Gastrocnemius medialis (tissue), 4 donors: Measurements from ENCODE around the gene RARA. TPM values are rescaled to one million over a fixed set of nuclear protein-coding genes. Genes with fewer than 3 reads are reported as not detected.

Experiments
- ATAC-seq, 2 donors: fragments of 150-250 bp; one replicate each; pipeline ENCODE4 v1.9.1; 2016
- DNase-seq, 2 donors: peaks; one replicate each; pipeline ENCODE4 v3.0.0-alpha.2; 2019
- H3K27ac ChIP-seq, 4 donors: fragments of 200-600 bp; sonication (generic); 1 replicate in 1 of 4; 2 replicates in 3 of 4; pipeline ENCODE4 v1.5.1; 2016 to 2018; ENCODE audit warnings: mild to moderate bottlenecking in 2 of 4, moderate library complexity in 1 of 4
- H3K27me3 ChIP-seq, 3 donors: fragments of 200-600 bp; sonication (generic) in 2 of 3; 1 replicate in 1 of 3; 2 replicates in 2 of 3; pipeline versions ENCODE4 v1.5.1 to v1.6.0; 2016 to 2019; ENCODE audit warnings: mild to moderate bottlenecking in 1 of 3, moderate library complexity in 1 of 3
- H3K36me3 ChIP-seq, 2 donors: fragments of 200-600 bp; sonication (generic) in 1 of 2; one replicate each; pipeline ENCODE4 v1.5.1; 2017 to 2018
- H3K4me1 ChIP-seq, 2 donors: fragments of 200-600 bp; sonication (generic) in 1 of 2; one replicate each; pipeline ENCODE4 v1.5.1; 2016 to 2017; ENCODE audit warnings: mild to moderate bottlenecking in 2 of 2
- H3K4me3 ChIP-seq, 4 donors: fragments of 200-600 bp; sonication (generic) in 3 of 4; 1 replicate in 1 of 4; 2 replicates in 3 of 4; pipeline ENCODE4 v1.5.1; 2016 to 2019; ENCODE audit warnings: mild to moderate bottlenecking in 2 of 4
- H3K9me3 ChIP-seq, 3 donors: fragments of 200-600 bp; sonication (generic) in 2 of 3; 1 replicate in 1 of 3; 2 replicates in 2 of 3; pipeline ENCODE4 v1.5.1; 2016 to 2019
- POLR2A ChIP-seq, 2 donors: fragments of 450-650 bp; IDR thresholded peaks; one replicate each; pipeline ENCODE4 v1.6.1; 2017; ENCODE audit warnings: antibody characterized with exemption in 2 of 2, mild to moderate bottlenecking in 2 of 2, moderate library complexity in 2 of 2
- in situ Hi-C, 4 donors: fragments of 200-750 bp; cut with MboI; loops; one replicate each; pipeline versions ENCODE4 v1.15.0 to v1.8.0; 2017; ENCODE audit warnings: low sequenced_read_pairs in 4 of 4
- intact Hi-C: fragments of 100-400 bp; cut with DNase I; formaldehyde crosslinking; loops from one replicate; pipeline ENCODE4 v1.15.1; 2023; ENCODE audit warnings: low total_unique reads
- total RNA-seq, 4 donors: library from RNA; depleted of rRNA; stranded (reverse); fragments of >200 nt; gene quantifications; one replicate each; pipeline versions ENCODE4 v1.1.0 to v1.2.3, GENCODE V29; 2016
- TF ChIP-seq, protein P1 (sequence below), 5 experiments: fragments of 450-650 bp in 3 of 5; fragments of 200-600 bp in 2 of 5; sonication (generic) in 2 of 5; IDR thresholded peaks in 4 of 5; conservative IDR thresholded peaks in 1 of 5; 1 replicate in 4 of 5; 2 replicates in 1 of 5; pipeline ENCODE4 v1.5.1; 2016 to 2019; ENCODE audit warnings: antibody characterized with exemption in 5 of 5, mild to moderate bottlenecking in 3 of 5, moderate library complexity in 3 of 5

RARA gene
- total RNA-seq, 4 donors from 2014 or later: 20.3 to 67.0 (median 48.4) TPM

DNA sequence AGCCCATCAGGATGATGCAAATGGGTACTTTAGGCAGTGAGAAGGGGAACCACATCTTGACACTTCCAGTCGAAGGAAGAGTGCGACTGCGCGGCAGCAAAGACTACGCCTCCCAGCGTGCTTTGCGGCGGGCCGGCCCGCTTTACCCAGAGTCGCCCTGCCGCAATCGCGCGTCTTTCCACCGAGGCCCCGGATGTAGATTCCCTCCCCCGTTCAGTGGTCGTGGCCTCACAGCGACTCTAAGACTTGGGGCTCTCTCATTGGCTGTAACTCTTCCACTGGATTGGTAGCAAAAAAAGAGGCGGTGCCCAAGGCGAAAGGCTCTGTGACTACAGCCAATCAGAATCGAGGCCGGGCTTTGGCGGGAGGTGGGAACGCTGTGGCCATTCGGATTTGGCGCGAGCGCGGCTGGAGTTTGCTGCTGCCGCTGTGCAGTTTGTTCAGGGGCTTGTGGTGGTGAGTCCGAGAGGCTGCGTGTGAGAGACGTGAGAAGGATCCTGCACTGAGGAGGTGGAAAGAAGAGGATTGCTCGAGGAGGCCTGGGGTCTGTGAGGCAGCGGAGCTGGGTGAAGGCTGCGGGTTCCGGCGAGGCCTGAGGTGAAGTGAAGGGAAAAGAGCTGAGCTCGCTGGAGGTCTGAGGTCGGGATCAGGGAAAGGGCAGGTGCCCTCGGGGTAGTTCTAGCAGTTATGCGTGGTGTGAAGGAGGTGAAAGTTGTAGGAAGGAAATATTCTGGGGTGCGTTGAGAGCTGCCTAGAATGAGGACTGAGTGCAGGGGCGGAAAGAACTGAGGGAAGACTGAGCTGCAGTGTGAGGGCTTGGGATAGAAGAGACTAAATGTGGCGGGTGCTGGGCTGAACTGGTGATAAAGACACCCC is 21.2 kb upstream of the RARA start, which contains the start of gene CDC6:
CDC6 (plus strand) TSS at position 386 of the 876 bp plus-strand sequence. CDS start 1,542 bp downstream, outside the sequence.
- in situ Hi-C loops: loop anchor here in 2 of 4 donors (5.0 to 10.0 kb wide), 2 partner anchors 83 to 85 kb away; no protein-coding TSS in a partner anchor

DNA sequence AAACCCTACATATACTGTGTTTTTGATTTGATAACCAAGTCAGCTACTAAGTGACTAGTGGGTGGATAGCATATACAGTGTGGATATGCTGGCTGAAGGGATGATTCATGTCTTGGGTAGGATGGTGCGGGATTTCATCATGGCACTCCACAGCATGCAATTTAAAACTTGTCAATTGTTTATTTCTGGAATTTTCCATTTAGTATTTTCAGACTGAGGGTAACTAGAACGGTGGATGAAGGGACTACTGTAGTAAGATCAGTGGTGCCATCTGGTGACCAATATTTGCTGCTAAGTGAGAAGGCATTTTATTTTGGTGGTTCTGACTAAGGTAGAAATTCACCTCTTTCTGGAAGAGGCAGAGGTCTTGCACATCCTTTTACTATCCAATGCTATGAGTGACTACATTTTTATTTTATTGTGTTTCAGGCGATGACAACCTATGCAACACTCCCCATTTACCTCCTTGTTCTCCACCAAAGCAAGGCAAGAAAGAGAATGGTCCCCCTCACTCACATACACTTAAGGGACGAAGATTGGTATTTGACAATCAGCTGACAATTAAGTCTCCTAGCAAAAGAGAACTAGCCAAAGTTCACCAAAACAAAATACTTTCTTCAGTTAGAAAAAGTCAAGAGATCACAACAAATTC is 18.2 kb upstream of the RARA start:
- ATAC-seq (peak; percentile 28 to 39), DNase-seq (no peak)
- H3K27me3 ChIP-seq: no peaks in the 10 kb centered on the region
- H3K9me3 ChIP-seq: no peaks in the 10 kb centered on the region
- in situ Hi-C loops (loop anchor here in 2 of 4 donors (5.0 to 10.0 kb wide), 2 partner anchors 86 to 88 kb away; no protein-coding TSS in a partner anchor), intact Hi-C loops (loop anchor here (1.0 to 10.0 kb wide), 2 partner anchors 88 to 264 kb away; no protein-coding TSS in a partner anchor)
- H3K4me3 ChIP-seq: no peak overlapping the region
- peak overlapping the region in 1 of 4 donors; percentile 10 for H3K27ac ChIP-seq
- no peaks in the 10 kb centered on the region for H3K36me3 ChIP-seq
- peaks cover 19 to 22% of the 10 kb centered on the region in 2 donors for H3K4me1 ChIP-seq
- no peak for TF ChIP-seq POLR2A (IDR thresholded peaks at IDR 0.05)
- TF ChIP-seq, protein P1, sequence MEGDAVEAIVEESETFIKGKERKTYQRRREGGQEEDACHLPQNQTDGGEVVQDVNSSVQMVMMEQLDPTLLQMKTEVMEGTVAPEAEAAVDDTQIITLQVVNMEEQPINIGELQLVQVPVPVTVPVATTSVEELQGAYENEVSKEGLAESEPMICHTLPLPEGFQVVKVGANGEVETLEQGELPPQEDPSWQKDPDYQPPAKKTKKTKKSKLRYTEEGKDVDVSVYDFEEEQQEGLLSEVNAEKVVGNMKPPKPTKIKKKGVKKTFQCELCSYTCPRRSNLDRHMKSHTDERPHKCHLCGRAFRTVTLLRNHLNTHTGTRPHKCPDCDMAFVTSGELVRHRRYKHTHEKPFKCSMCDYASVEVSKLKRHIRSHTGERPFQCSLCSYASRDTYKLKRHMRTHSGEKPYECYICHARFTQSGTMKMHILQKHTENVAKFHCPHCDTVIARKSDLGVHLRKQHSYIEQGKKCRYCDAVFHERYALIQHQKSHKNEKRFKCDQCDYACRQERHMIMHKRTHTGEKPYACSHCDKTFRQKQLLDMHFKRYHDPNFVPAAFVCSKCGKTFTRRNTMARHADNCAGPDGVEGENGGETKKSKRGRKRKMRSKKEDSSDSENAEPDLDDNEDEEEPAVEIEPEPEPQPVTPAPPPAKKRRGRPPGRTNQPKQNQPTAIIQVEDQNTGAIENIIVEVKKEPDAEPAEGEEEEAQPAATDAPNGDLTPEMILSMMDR (IDR thresholded peaks at IDR 0.05 in 4 of 5, conservative IDR thresholded peaks at IDR 0.05 in 1 of 5): peak; percentile 27 to 64 (median 46)

More for the DNA sequence above, 21.2 kb upstream of the RARA start, which contains the start of gene CDC6:
- Histone ChIP-seq H3K4me3 (peak within 1 kb of the TSS; percentile 50 to 71 (median 64)), H3K4me1 (peaks cover 13 to 17% of the 10 kb centered on the region in 2 donors), H3K27ac (peak within 1 kb of the TSS; percentile 22 to 61 (median 40)), H3K9me3 (no peaks in the 10 kb centered on the region), H3K27me3 (no peaks in the 10 kb centered on the region), H3K36me3 (no peaks in the 10 kb centered on the region)
- no peak for TF ChIP-seq POLR2A (IDR thresholded peaks at IDR 0.05)
- TF ChIP-seq, protein P1 (IDR thresholded peaks at IDR 0.05 in 4 of 5, conservative IDR thresholded peaks at IDR 0.05 in 1 of 5): no peak
- DNase-seq: peak; percentile 98 to 99
- peak; percentile 100 for ATAC-seq
- intact Hi-C loops: loop anchor here (5.0 to 10.0 kb wide), 4 partner anchors 70 to 357 kb away; partner anchors contain the start of genes SMARCE1, TOP2A and WIPF2

DNA sequence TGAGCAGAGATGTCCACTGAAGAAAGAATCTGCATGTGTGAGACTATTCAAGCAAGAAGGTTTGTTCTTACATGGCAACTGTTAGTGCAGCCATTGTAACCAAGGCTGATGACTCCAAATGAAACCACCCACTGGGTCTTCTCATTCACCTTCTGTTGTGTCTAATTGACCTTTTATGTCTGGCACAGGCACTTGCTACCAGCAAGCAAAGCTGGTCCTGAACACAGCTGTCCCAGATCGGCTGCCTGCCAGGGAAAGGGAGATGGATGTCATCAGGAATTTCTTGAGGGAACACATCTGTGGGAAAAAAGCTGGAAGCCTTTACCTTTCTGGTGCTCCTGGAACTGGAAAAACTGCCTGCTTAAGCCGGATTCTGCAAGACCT is 17.7 kb upstream of the RARA start:
- intact Hi-C loops: loop anchor here (10.0 kb wide), 1 partner anchor 264 kb away; no protein-coding TSS in a partner anchor
- H3K4me1 ChIP-seq: peaks cover 19 to 22% of the 10 kb centered on the region in 2 donors
- in situ Hi-C loops: loop anchor here in 2 of 4 donors (5.0 to 10.0 kb wide), 2 partner anchors 86 to 89 kb away; no protein-coding TSS in a partner anchor

DNA sequence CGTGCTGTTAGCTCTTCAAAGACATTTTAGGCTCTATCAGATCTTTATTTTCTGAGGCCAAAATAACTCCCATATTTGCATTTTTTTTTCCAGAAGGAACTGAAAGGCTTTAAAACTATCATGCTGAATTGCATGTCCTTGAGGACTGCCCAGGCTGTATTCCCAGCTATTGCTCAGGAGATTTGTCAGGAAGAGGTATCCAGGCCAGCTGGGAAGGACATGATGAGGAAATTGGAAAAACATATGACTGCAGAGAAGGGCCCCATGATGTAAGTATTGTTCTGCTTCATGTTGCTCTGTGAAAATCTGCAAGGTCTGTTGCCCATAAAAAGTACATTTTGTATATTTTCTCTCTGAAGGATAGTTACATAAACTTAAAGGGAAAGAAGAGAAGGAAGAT is 15.6 kb upstream of the RARA start:
- intact Hi-C loops: loop anchor here (10.0 kb wide), 1 partner anchor 261 kb away; no protein-coding TSS in a partner anchor
- no peak for TF ChIP-seq POLR2A (IDR thresholded peaks at IDR 0.05)
- TF ChIP-seq, protein P1 (IDR thresholded peaks at IDR 0.05 in 4 of 5, conservative IDR thresholded peaks at IDR 0.05 in 1 of 5): no peak
- no peaks in the 10 kb centered on the region for H3K27me3 ChIP-seq

More for the DNA sequence above, 17.7 kb upstream of the RARA start:
- no peak for TF ChIP-seq POLR2A (IDR thresholded peaks at IDR 0.05)
- TF ChIP-seq, protein P1 (IDR thresholded peaks at IDR 0.05 in 4 of 5, conservative IDR thresholded peaks at IDR 0.05 in 1 of 5): no peak
- peak overlapping the region in 1 of 4 donors; percentile 3 for H3K27ac ChIP-seq
- no peaks in the 10 kb centered on the region for H3K9me3 ChIP-seq
- H3K4me3 ChIP-seq: no peak overlapping the region
- DNase-seq: no peak
- no peak for ATAC-seq
- no peaks in the 10 kb centered on the region for H3K36me3 ChIP-seq
- H3K27me3 ChIP-seq: no peaks in the 10 kb centered on the region

More for the DNA sequence above, 15.6 kb upstream of the RARA start:
- peak in 1 of 2 donors; percentile 52 for DNase-seq
- no peaks in the 10 kb centered on the region for H3K9me3 ChIP-seq
- peak; percentile 65 to 68 for ATAC-seq
- H3K4me1 ChIP-seq: peaks cover 13 to 16% of the 10 kb centered on the region in 2 donors
- H3K36me3 ChIP-seq: no peaks in the 10 kb centered on the region
- H3K4me3 ChIP-seq: no peak overlapping the region
- in situ Hi-C loops: loop anchor here in 2 of 4 donors (5.0 to 10.0 kb wide), 2 partner anchors 89 to 91 kb away; no protein-coding TSS in a partner anchor
- H3K27ac ChIP-seq: peak overlapping the region; percentile 67 to 71 (median 69)
